ENCODE results near the gene LDLRAD4. TPM values are rescaled to one million over a fixed set of nuclear protein-coding genes. Genes with fewer than 3 reads are reported as not detected.

The LDLRAD4 gene
- total and polyA plus RNA-seq, 2 donors (not counting 1 experiment from before 2014, with no cell fraction given), result 13.9 to 35.7 TPM

GRCh38 chr18:13477147-13477683, 258.7 kb downstream of the LDLRAD4 start:
- Mint-ChIP-seq H3K27ac (no peak overlapping the region), H3K27me3 (no peaks in the 10 kb centered on the region), H3K4me1 (peaks cover 21% of the 10 kb centered on the region), H3K9me3 (ENCODE audit: insufficient read depth) (no peaks in the 10 kb centered on the region), H3K4me3 (no peak overlapping the region)
- WGBS (ENCODE audit: insufficient coverage), result 100% methylated on average over 3 of the region's 6 CpGs
- H2AFZ ChIP-seq (ENCODE audit: insufficient read depth, low read depth, low read length, poor library complexity, severe bottlenecking), result no peak overlapping the region
- ATAC-seq (ENCODE audit: low read depth), result no peak
- no peak for DNase-seq
- peaks cover 5% of the 10 kb centered on the region for H4K20me1 ChIP-seq (ENCODE audit: control insufficient read depth, insufficient read depth, low read length, poor library complexity, severe bottlenecking)
- H3K79me2 ChIP-seq (ENCODE audit: control insufficient read depth, insufficient read depth, low read length), result peaks cover 38% of the 10 kb centered on the region
- no peak overlapping the region for H3K4me3 ChIP-seq (ENCODE audit: control extremely low read depth in 1 of 5, extremely low read depth in 1 of 5, insufficient read depth in 1 of 5, low read depth in 2 of 5, low read length in 4 of 5)
- ChIA-PET CTCF (no interaction called here), POLR2A (no interaction called here)
- H3K9me3 ChIP-seq (ENCODE audit: control extremely low read depth in 1 of 3, control insufficient read depth in 2 of 3, insufficient read depth in 1 of 3, low read length in 2 of 3), result no peaks in the 10 kb centered on the region
- intact Hi-C loops (cut with micrococcal nuclease), result no loop called here
- no peak overlapping the region for H3K4me2 ChIP-seq (replicated peaks; ENCODE audit: low read depth, low read length, poor library complexity, severe bottlenecking)
- H3K9ac ChIP-seq (ENCODE audit: low read length), result no peak overlapping the region
- H3K27ac ChIP-seq (ENCODE audit: low read length in 2 of 2), result no peak overlapping the region
- TF ChIP-seq EZH2 (IDR thresholded peaks at IDR 0.05; ENCODE audit: borderline replicate concordance, insufficient read depth, low read depth, low read length, poor library complexity, severe bottlenecking) (no peak), CTCF (IDR thresholded peaks at IDR 0.05) (no peak)
- H3K36me3 ChIP-seq (replicated peaks in 1 of 2; ENCODE audit: control extremely low read depth in 1 of 2, control insufficient read depth in 1 of 2, extremely low read depth in 1 of 2, insufficient read depth in 2 of 2, low read length in 1 of 2), result peaks cover 0 to 30% of the 10 kb centered on the region in 2 experiments
- H3K4me1 ChIP-seq (ENCODE audit: control insufficient read depth in 2 of 2, insufficient read depth in 2 of 2, low read length in 2 of 2), result peaks cover 12 to 16% of the 10 kb centered on the region in 2 donors
- H3K27me3 ChIP-seq (replicated peaks in 1 of 4; ENCODE audit: control extremely low read depth in 1 of 4, control insufficient read depth in 3 of 4, insufficient read depth in 4 of 4, low read length in 3 of 4), result no peaks in the 10 kb centered on the region

GRCh38 chr18:13480571-13481255, 262.2 kb downstream of the LDLRAD4 start:
- POLR2A ChIA-PET, result no interaction called here
- H3K27ac Mint-ChIP-seq, result peak overlapping the region; percentile 57
- H3K27ac ChIP-seq (ENCODE audit: low read length in 2 of 2), result no peak overlapping the region
- H4K20me1 ChIP-seq (ENCODE audit: control insufficient read depth, insufficient read depth, low read length, poor library complexity, severe bottlenecking), result no peaks in the 10 kb centered on the region
- ATAC-seq (ENCODE audit: low read depth) (no peak), DNase-seq (no peak)
- peaks cover 40% of the 10 kb centered on the region for H3K4me1 Mint-ChIP-seq
- no peaks in the 10 kb centered on the region for H3K27me3 Mint-ChIP-seq
- CTCF ChIA-PET, result interaction anchor here (1.1 kb wide), 1 partner anchor 9 kb away, joined by 3 read pairs; no protein-coding TSS in a partner anchor
- H3K9ac ChIP-seq (ENCODE audit: low read length), result no peak overlapping the region
- H2AFZ ChIP-seq (ENCODE audit: insufficient read depth, low read depth, low read length, poor library complexity, severe bottlenecking), result no peak overlapping the region
- H3K4me1 ChIP-seq (ENCODE audit: control insufficient read depth in 2 of 2, insufficient read depth in 2 of 2, low read length in 2 of 2), result peaks cover 20 to 21% of the 10 kb centered on the region in 2 donors
- intact Hi-C loops (cut with micrococcal nuclease), result no loop called here
- H3K4me2 ChIP-seq (replicated peaks; ENCODE audit: low read depth, low read length, poor library complexity, severe bottlenecking), result no peak overlapping the region
- H3K27me3 ChIP-seq (replicated peaks in 1 of 4; ENCODE audit: control extremely low read depth in 1 of 4, control insufficient read depth in 3 of 4, insufficient read depth in 4 of 4, low read length in 3 of 4), result no peaks in the 10 kb centered on the region
- H3K9me3 ChIP-seq (ENCODE audit: control extremely low read depth in 1 of 3, control insufficient read depth in 2 of 3, insufficient read depth in 1 of 3, low read length in 2 of 3), result no peaks in the 10 kb centered on the region
- H3K9me3 Mint-ChIP-seq (ENCODE audit: insufficient read depth), result peaks cover 2% of the 10 kb centered on the region
- no peak overlapping the region for H3K4me3 ChIP-seq (ENCODE audit: control extremely low read depth in 1 of 5, extremely low read depth in 1 of 5, insufficient read depth in 1 of 5, low read depth in 2 of 5, low read length in 4 of 5)
- WGBS (ENCODE audit: insufficient coverage), result 70% methylated on average over 7 of the region's 11 CpGs
- TF ChIP-seq CTCF (IDR thresholded peaks at IDR 0.05) (no peak), EZH2 (IDR thresholded peaks at IDR 0.05; ENCODE audit: borderline replicate concordance, insufficient read depth, low read depth, low read length, poor library complexity, severe bottlenecking) (no peak)
- peaks cover 37% of the 10 kb centered on the region for H3K79me2 ChIP-seq (ENCODE audit: control insufficient read depth, insufficient read depth, low read length)
- peak overlapping the region; percentile 31 for H3K4me3 Mint-ChIP-seq
- H3K36me3 ChIP-seq (replicated peaks in 1 of 2; ENCODE audit: control extremely low read depth in 1 of 2, control insufficient read depth in 1 of 2, extremely low read depth in 1 of 2, insufficient read depth in 2 of 2, low read length in 1 of 2), result peaks cover 0 to 13% of the 10 kb centered on the region in 2 experiments
